Spleen (tissue), 11 donors: ENCODE measurements around the gene SLC9A3. TPM values are rescaled to one million over a fixed set of nuclear protein-coding genes. Genes with fewer than 3 reads are reported as not detected.

Source experiments
- DNase-seq: peaks from one replicate; pipeline ENCODE4 v3.0.0-alpha.2; 2020
- H3K27ac ChIP-seq, 8 donors: fragments of 200-600 bp; sonication (generic) in 7 of 8; 1 replicate in 4 of 8; 2 replicates in 4 of 8; pipeline versions ENCODE4 v1.5.0 to v1.8.0; 2016 to 2021; ENCODE audit warnings: inconsistent platforms in 4 of 8, mild to moderate bottlenecking in 4 of 8, moderate library complexity in 1 of 8
- H3K27me3 ChIP-seq, 7 donors: fragments of 200-600 bp; sonication (generic) in 6 of 7; replicated peaks in 1 of 7; 1 replicate in 4 of 7; 2 replicates in 3 of 7; pipeline versions ENCODE4 v1.5.0 to v1.8.0; 2016 to 2021; ENCODE audit warnings: inconsistent platforms in 3 of 7, mild to moderate bottlenecking in 1 of 7
- H3K36me3 ChIP-seq, 6 donors: fragments of 200-600 bp; sonication (generic) in 5 of 6; 1 replicate in 4 of 6; 2 replicates in 2 of 6; pipeline versions ENCODE4 v1.5.0 to v1.8.0; 2016 to 2021; ENCODE audit warnings: inconsistent platforms in 2 of 6
- H3K4me1 ChIP-seq, 6 donors: fragments of 200-600 bp; sonication (generic) in 5 of 6; 1 replicate in 3 of 6; 2 replicates in 3 of 6; pipeline versions ENCODE4 v1.5.0 to v1.8.0; 2016 to 2021; ENCODE audit warnings: inconsistent platforms in 3 of 6
- H3K4me3 ChIP-seq, 8 donors: fragments of 200-600 bp; sonication (generic) in 7 of 8; 1 replicate in 4 of 8; 2 replicates in 4 of 8; pipeline versions ENCODE4 v1.5.0 to v1.8.0; 2016 to 2021; ENCODE audit warnings: inconsistent platforms in 4 of 8, mild to moderate bottlenecking in 4 of 8, moderate library complexity in 2 of 8
- H3K9me3 ChIP-seq, 8 donors: fragments of 200-600 bp; sonication (generic) in 7 of 8; 1 replicate in 4 of 8; 2 replicates in 4 of 8; pipeline versions ENCODE4 v1.5.0 to v1.8.0; 2016 to 2021; ENCODE audit warnings: inconsistent platforms in 4 of 8
- CTCF ChIP-seq, 11 experiments: fragments of 200-600 bp in 7 of 11; fragments of 450-650 bp in 4 of 11; sonication (generic) in 4 of 11; IDR thresholded peaks in 8 of 11; conservative IDR thresholded peaks in 3 of 11; 1 replicate in 7 of 11; 2 replicates in 4 of 11; pipeline versions ENCODE4 v1.4.0 to v1.8.0; 2016 to 2021; ENCODE audit warnings: antibody characterized with exemption in 11 of 11, inconsistent platforms in 4 of 11, mild to moderate bottlenecking in 1 of 11
- POLR2A ChIP-seq, 3 donors: fragments of 450-650 bp; IDR thresholded peaks; one replicate each; pipeline ENCODE4 v1.5.1; 2017; ENCODE audit warnings: antibody characterized with exemption in 3 of 3, mild to moderate bottlenecking in 1 of 3
- POLR2AphosphoS5 ChIP-seq, 3 donors: sonication (generic); formaldehyde crosslinking; IDR thresholded peaks; one replicate each; pipeline ENCODE4 v1.5.1; 2017; ENCODE audit warnings: antibody characterized with exemption in 3 of 3
- WGBS, 5 donors: extraction: QIAGEN DNeasy Blood & Tissue Kit in 3 of 5; methylation state at CpG; one replicate each; pipeline versions ENCODE4 v1.1.5 to v1.1.7; 2013 to 2018; 5-methylcytosine and 5-hydroxymethylcytosine counted together
- intact Hi-C: fragments of 100-400 bp; cut with DNase I; formaldehyde crosslinking; loops from one replicate; pipeline ENCODE4 v1.15.0; 2023; ENCODE audit warnings: low total_unique reads
- polyA plus RNA-seq, 3 donors: library from polyadenylated mRNA; stranded (reverse); fragments of 200-250 nt; gene quantifications; one replicate each; pipeline ENCODE4 v1.2.1, GENCODE V29; 2013
- total RNA-seq, 7 donors: library from RNA; depleted of rRNA in 3 of 7; stranded (reverse); fragments of >200 nt in 3 of 7; fragmentation: NEBNext Ultra II Directional in 4 of 7; extraction: Animal tissue kit (Norgen Biotek cat#: 25700) in 4 of 7; gene quantifications; one replicate each; pipeline versions ENCODE4 v1.1.0 to v1.2.1, GENCODE V29; 2016 to 2021
- donor health status: healthy with polysubstance abuse.
- donor health status: DM: no; HTN: no; CAD: no; lungs with moderate emphysema.
- donor health status: DM: no; HTN: no; CAD: no.
- donor health status: Bipolar disorder and iron deficiency.
- donor health status: healthy.
- donor health status: DM: no; HTN: no; CAD: no.
- donor health status: DM: yes; HTN: yes; CAD: no.

The SLC9A3 gene
- total and polyA plus RNA-seq, 10 donors: 1.0 to 3.2 (median 1.5) TPM

GRCh38 chr5:443239-444151 is 80.8 kb downstream of the SLC9A3 start:
- intact Hi-C loops: no loop called here
- Histone ChIP-seq H3K36me3 (peaks cover 0 to 29% (median 17%) of the 10 kb centered on the region in 6 donors), H3K9me3 (no peaks in the 10 kb centered on the region), H3K27ac (peak overlapping the region; percentile 69 to 92 (median 88)), H3K4me3 (peak overlapping the region; percentile 83 to 97 (median 88)), H3K27me3 (no peaks in the 10 kb centered on the region), H3K4me1 (peaks cover 14 to 80% (median 42%) of the 10 kb centered on the region in 6 donors)
- 17 to 32% (median 19%) methylated on average over 35 to 62 of the region's 62 CpGs for WGBS, 5 donors
- DNase-seq: peak; percentile 90
- TF ChIP-seq POLR2AphosphoS5 (IDR thresholded peaks at IDR 0.05): no peak
- no peak for TF ChIP-seq POLR2A (IDR thresholded peaks at IDR 0.05)
- TF ChIP-seq CTCF (IDR thresholded peaks at IDR 0.05 in 8 of 11, conservative IDR thresholded peaks at IDR 0.05 in 3 of 11): no peak

- peak within 1 kb of the TSS; percentile 69 to 92 (median 88) for H3K27ac ChIP-seq
- H3K9me3 ChIP-seq: no peaks in the 10 kb centered on the region
- peaks cover 0 to under 1% (median 0%) of the 10 kb centered on the region in 7 donors for H3K27me3 ChIP-seq
- H3K4me1 ChIP-seq: peaks cover 14 to 71% (median 38%) of the 10 kb centered on the region in 6 donors
- WGBS, 5 donors: 6 to 9% (median 7%) methylated on average over 42 to 73 of the region's 73 CpGs
- no peak for TF ChIP-seq CTCF (IDR thresholded peaks at IDR 0.05 in 8 of 11, conservative IDR thresholded peaks at IDR 0.05 in 3 of 11)
- TF ChIP-seq POLR2AphosphoS5 (IDR thresholded peaks at IDR 0.05): peak; percentile 88 to 93 (median 90)
- intact Hi-C loops: no loop called here
- DNase-seq: peak; percentile 93
- peaks cover 0 to 20% (median 8%) of the 10 kb centered on the region in 6 donors for H3K36me3 ChIP-seq
- peak within 1 kb of the TSS; percentile 83 to 97 (median 88) for H3K4me3 ChIP-seq
Measured at GRCh38 chr5:442335-443238, 81.7 kb downstream of the SLC9A3 start, which contains the start of gene EXOC3. Gene EXOC3 (plus strand): TSS chr5:443176. CDS start chr5:446206, 3,030 bp downstream.

GRCh38 chr5:441996-442334 is 82.3 kb downstream of the SLC9A3 start:
- intact Hi-C loops: no loop called here
- Histone ChIP-seq H3K27ac (peak overlapping the region in 2 of 8 donors; percentile 91 to 92), H3K4me1 (peaks cover 14 to 64% (median 38%) of the 10 kb centered on the region in 6 donors), H3K4me3 (peak overlapping the region in 7 of 8 donors; percentile 84 to 97 (median 90)), H3K36me3 (peaks cover 0 to 14% (median 3%) of the 10 kb centered on the region in 6 donors), H3K9me3 (no peaks in the 10 kb centered on the region), H3K27me3 (peaks cover 0 to 6% (median 0%) of the 10 kb centered on the region in 7 donors)
- no peak for TF ChIP-seq POLR2AphosphoS5 (IDR thresholded peaks at IDR 0.05)
- TF ChIP-seq CTCF (IDR thresholded peaks at IDR 0.05 in 8 of 11, conservative IDR thresholded peaks at IDR 0.05 in 3 of 11): no peak
- no peak for TF ChIP-seq POLR2A (IDR thresholded peaks at IDR 0.05)
- 84 to 94% (median 87%) methylated on average over 5 of the region's 5 CpGs for WGBS, 5 donors
- no peak for DNase-seq
